H1 (cell line): ENCODE data around the gene DAND5.

Source experiments
- BCL11A ChIP-seq, 2 experiments: IDR thresholded peaks; one replicate each; pipeline ENCODE4 v1.6.1; 2011; ENCODE audit warnings: low read depth in 2 of 2, low read length in 2 of 2, mild to moderate bottlenecking in 2 of 2
- CEBPB ChIP-seq: IDR thresholded peaks from 2 replicates; pipeline ENCODE4 v1.6.1; 2012; ENCODE audit warnings: low read depth, low read length
- EZH2 ChIP-seq: fragments of 200-600 bp; sonication (generic); IDR thresholded peaks from 2 replicates; pipeline ENCODE4 v1.7.1; 2012; ENCODE audit warnings: low read depth, mild to moderate bottlenecking, moderate library complexity, low read length, inconsistent platforms; ENCODE audit not compliant: severe bottlenecking
- POLR2A ChIP-seq, 2 experiments: IDR thresholded peaks; 1 replicate in 1 of 2; 2 replicates in 1 of 2; pipeline ENCODE4 v1.6.1; 2011; ENCODE audit warnings: low read depth in 2 of 2, low read length in 2 of 2, mild to moderate bottlenecking in 2 of 2; ENCODE audit errors: control extremely low read depth in 1 of 2
- SP1 ChIP-seq: IDR thresholded peaks from 2 replicates; pipeline ENCODE4 v1.6.1; 2011; ENCODE audit warnings: low read depth, low read length
- TAF1 ChIP-seq: IDR thresholded peaks from 2 replicates; pipeline ENCODE4 v1.6.1; 2011; ENCODE audit warnings: mild to moderate bottlenecking, low read depth, low read length
- TBP ChIP-seq: IDR thresholded peaks from 2 replicates; pipeline ENCODE4 v1.6.1; 2011; ENCODE audit warnings: low read depth, low read length, improper control_type of control experiment
- TCF12 ChIP-seq: IDR thresholded peaks from 2 replicates; pipeline ENCODE4 v1.6.1; 2011; ENCODE audit warnings: low read depth, mild to moderate bottlenecking, low read length
- TF ChIP-seq, protein P1 (sequence below), 3 experiments: IDR thresholded peaks; 1 replicate in 2 of 3; 2 replicates in 1 of 3; pipeline versions ENCODE4 v1.5.1 to v1.6.1; 2011; ENCODE audit warnings: low read length in 3 of 3, mild to moderate bottlenecking in 3 of 3, inconsistent platforms in 2 of 3, low read depth in 1 of 3, moderate library complexity in 1 of 3; ENCODE audit not compliant: insufficient read depth in 1 of 3; ENCODE audit errors: control extremely low read depth in 1 of 3
- TF ChIP-seq, protein P2 (sequence below): IDR thresholded peaks from 2 replicates; pipeline ENCODE4 v1.6.1; 2012; ENCODE audit warnings: inconsistent platforms
- TF ChIP-seq, protein P3 (sequence below): IDR thresholded peaks from 2 replicates; pipeline ENCODE4 v1.6.1; 2011; ENCODE audit warnings: low read depth, mild to moderate bottlenecking, low read length; ENCODE audit not compliant: insufficient read depth

DNA sequence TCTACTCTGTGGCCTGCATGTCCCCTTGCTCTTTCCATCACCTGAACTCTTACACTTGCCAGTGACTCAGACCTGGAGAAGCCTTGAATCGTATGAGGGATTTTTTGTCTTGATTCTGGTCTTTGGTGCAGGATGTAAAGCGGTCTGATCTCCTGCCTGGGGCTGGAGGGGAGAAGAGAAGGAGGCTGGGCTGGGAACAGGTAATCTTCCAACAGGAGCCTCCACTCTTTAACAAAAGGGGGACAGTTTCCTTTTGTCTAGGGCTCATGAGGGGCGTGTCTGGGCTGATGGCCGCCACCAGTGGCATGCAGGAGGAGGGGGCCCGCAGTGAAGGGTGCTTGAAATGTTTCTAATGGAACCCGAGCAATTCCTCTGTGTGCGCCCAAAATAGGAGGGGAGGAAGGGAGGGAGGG, 50.6 kb downstream of the DAND5 start:
- TF ChIP-seq TCF12 = 0 out of 2 replicates have a peak, but pooled peaks have one; percentile 40
- peak; percentile 89 for TF ChIP-seq SP1
- TF ChIP-seq TBP = no peak
- TF ChIP-seq EZH2 = peak; percentile 52
- no peak for TF ChIP-seq CEBPB
- TF ChIP-seq POLR2A (IDR thresholded peaks at IDR 0.05; ENCODE audit: control extremely low read depth in 1 of 2, low read depth in 2 of 2, low read length in 2 of 2) = no peak
- TF ChIP-seq, protein P1, sequence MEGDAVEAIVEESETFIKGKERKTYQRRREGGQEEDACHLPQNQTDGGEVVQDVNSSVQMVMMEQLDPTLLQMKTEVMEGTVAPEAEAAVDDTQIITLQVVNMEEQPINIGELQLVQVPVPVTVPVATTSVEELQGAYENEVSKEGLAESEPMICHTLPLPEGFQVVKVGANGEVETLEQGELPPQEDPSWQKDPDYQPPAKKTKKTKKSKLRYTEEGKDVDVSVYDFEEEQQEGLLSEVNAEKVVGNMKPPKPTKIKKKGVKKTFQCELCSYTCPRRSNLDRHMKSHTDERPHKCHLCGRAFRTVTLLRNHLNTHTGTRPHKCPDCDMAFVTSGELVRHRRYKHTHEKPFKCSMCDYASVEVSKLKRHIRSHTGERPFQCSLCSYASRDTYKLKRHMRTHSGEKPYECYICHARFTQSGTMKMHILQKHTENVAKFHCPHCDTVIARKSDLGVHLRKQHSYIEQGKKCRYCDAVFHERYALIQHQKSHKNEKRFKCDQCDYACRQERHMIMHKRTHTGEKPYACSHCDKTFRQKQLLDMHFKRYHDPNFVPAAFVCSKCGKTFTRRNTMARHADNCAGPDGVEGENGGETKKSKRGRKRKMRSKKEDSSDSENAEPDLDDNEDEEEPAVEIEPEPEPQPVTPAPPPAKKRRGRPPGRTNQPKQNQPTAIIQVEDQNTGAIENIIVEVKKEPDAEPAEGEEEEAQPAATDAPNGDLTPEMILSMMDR (IDR thresholded peaks at IDR 0.05; ENCODE audit: control extremely low read depth in 1 of 3, insufficient read depth in 1 of 3, low read depth in 1 of 3, low read length in 3 of 3) = no peak
- no peak for TF ChIP-seq BCL11A (IDR thresholded peaks at IDR 0.05; ENCODE audit: low read depth in 2 of 2, low read length in 2 of 2)
- TF ChIP-seq TAF1 = no peak
- TF ChIP-seq, protein P2, sequence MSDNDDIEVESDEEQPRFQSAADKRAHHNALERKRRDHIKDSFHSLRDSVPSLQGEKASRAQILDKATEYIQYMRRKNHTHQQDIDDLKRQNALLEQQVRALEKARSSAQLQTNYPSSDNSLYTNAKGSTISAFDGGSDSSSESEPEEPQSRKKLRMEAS = peak; percentile 49; the same call in 1 of the 2 replicates
- TF ChIP-seq, protein P3, sequence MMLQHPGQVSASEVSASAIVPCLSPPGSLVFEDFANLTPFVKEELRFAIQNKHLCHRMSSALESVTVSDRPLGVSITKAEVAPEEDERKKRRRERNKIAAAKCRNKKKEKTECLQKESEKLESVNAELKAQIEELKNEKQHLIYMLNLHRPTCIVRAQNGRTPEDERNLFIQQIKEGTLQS = no peak
